Measurements from ENCODE around the gene ATP8A2.

GRCh38 chr13:25839371-25839770 is 467.6 kb downstream of the ATP8A2 start:
- TF ChIP-seq ZNF219 (CRISPR knock-in tag; IDR thresholded peaks at IDR 0.05; ENCODE audit: borderline replicate concordance) (no peak), CTCF (IDR thresholded peaks at IDR 0.05) (no peak), ATF2 (CRISPR knock-in tag; IDR thresholded peaks at IDR 0.05; ENCODE audit: borderline replicate concordance, low read depth) (no peak), PRDM15 (CRISPR knock-in tag; IDR thresholded peaks at IDR 0.05) (no peak), CBFB (CRISPR knock-in tag; IDR thresholded peaks at IDR 0.05; ENCODE audit: low read depth) (no peak), GABPB1 (CRISPR knock-in tag; IDR thresholded peaks at IDR 0.05) (no peak), USF2 (CRISPR knock-in tag; IDR thresholded peaks at IDR 0.05) (no peak), TEAD1 (CRISPR knock-in tag; IDR thresholded peaks at IDR 0.05) (no peak), ATF6 (CRISPR knock-in tag; IDR thresholded peaks at IDR 0.05) (no peak), ERG (CRISPR knock-in tag; IDR thresholded peaks at IDR 0.05) (no peak), USF1 (CRISPR knock-in tag; IDR thresholded peaks at IDR 0.05) (no peak)

Measured in WTC11 (cell line).